Measurements from ENCODE around the gene ALS2CL.

The ALS2CL gene

GRCh38 chr3:46702246-46703012 is 8.9 kb upstream of the ALS2CL start:
- DNase-seq = no peak

- DNase-seq = peak in 1 of 2 experiments; percentile 37
Measured at GRCh38 chr3:46701181-46701939, 7.9 kb upstream of the ALS2CL start, which contains the start of gene TMIE. TSS of gene TMIE (plus strand) at chr3:46701392. CDS start at chr3:46701488, 96 bp downstream.

- peak in 1 of 2 experiments; percentile 42 for DNase-seq
Measured at GRCh38 chr3:46700772-46701171, 7.3 kb upstream of the ALS2CL start.

- DNase-seq = no peak
Measured at GRCh38 chr3:46699676-46700523, 6.4 kb upstream of the ALS2CL start.

- no peak for DNase-seq
Measured at GRCh38 chr3:46695962-46696894, 2.7 kb upstream of the ALS2CL start.

- DNase-seq = peak; percentile 60 to 82
Measured at GRCh38 chr3:46695177-46695961, 1.9 kb upstream of the ALS2CL start.

- DNase-seq = no peak
Measured at GRCh38 chr3:46694520-46694919, 1.0 kb upstream of the ALS2CL start.

GRCh38 chr3:46693892-46694226 is 380 bp upstream of the ALS2CL start:
- DNase-seq = no peak

GRCh38 chr3:46692566-46692990 is 901 bp downstream of the ALS2CL start:
- no peak for DNase-seq

- no peak for DNase-seq
Measured at GRCh38 chr3:46690798-46691197, 2.7 kb downstream of the ALS2CL start.

- DNase-seq = no peak
Measured at GRCh38 chr3:46685446-46685845, 8.0 kb downstream of the ALS2CL start.

- DNase-seq = no peak
Measured at GRCh38 chr3:46684891-46685290, 8.6 kb downstream of the ALS2CL start.

- DNase-seq = no peak
Measured at GRCh38 chr3:46682974-46683373, 10.5 kb downstream of the ALS2CL start.

- DNase-seq = no peak
Measured at GRCh38 chr3:46681856-46682540, 11.5 kb downstream of the ALS2CL start.

GRCh38 chr3:46681387-46681786 is 12.1 kb downstream of the ALS2CL start:
- no peak for DNase-seq

- no peak for DNase-seq
Measured at GRCh38 chr3:46680298-46680826, 13.1 kb downstream of the ALS2CL start.

GRCh38 chr3:46679681-46680080 is 13.8 kb downstream of the ALS2CL start:
- DNase-seq = no peak

GRCh38 chr3:46678280-46678679 is 15.2 kb downstream of the ALS2CL start:
- DNase-seq = no peak

GRCh38 chr3:46677411-46677726 is 16.1 kb downstream of the ALS2CL start:
- DNase-seq = no peak

GRCh38 chr3:46676601-46677410 is 16.7 kb downstream of the ALS2CL start:
- DNase-seq = no peak

All from NCI-H524 (cell line).